LNCaP clone FGC (cell line): ENCODE data around the gene LMO3.

Experiments used
- DNase-seq: peaks from one replicate; pipeline ENCODE4 v3.0.0-alpha.2; 2011; ENCODE audit warnings: low read depth
- H3K4me3 ChIP-seq: 2 replicates; pipeline ENCODE4 v1.5.1; 2011; ENCODE audit warnings: mild to moderate bottlenecking, low read depth, low read length, control low read depth
- TF ChIP-seq, protein P1 (sequence below): IDR thresholded peaks from 2 replicates; pipeline ENCODE4 v1.5.1; 2012; ENCODE audit warnings: mild to moderate bottlenecking; ENCODE audit not compliant: control insufficient read depth, insufficient read depth; ENCODE audit errors: extremely low read depth

The LMO3 gene

DNA sequence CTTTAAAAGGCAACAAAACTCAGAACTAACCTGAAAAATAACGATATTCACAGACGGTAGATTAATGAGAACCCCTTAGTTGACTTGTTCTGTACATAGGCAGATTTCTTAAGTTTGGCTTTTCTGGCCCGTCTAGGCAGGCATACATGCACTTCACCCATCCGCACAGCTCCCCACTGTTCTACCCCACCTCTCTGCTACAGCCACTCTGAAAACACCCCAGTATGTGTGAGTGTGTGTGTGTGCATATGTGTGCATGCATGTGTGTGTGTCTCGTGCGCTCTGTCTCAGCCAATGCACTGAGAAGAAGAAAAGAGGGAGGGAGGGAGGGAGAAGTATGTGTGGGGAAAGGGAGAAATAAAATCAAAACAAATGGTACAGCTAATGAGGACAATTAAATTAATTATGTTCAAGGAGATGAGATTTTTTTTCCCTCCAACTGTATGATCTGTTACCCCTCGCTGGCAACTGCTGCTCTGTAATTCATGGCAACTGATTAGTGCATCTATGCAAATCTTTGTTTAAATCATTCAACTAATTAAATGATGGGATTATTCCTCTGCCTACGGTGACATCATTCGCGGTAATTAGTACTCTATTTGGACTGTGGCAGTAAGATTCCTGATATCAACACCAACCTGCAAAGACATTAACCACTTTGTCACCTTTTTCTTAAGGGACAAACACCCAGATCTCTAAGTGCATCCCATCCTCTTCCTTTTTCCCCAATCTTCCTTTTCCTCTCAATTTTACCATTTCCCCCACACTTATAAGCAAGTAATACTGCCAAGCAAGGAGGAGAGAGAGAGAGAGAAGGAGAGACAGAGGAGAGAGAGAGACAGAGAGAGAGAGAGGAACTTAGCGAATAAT, 2.2 kb upstream of the LMO3 start:
- no peak for DNase-seq
- H3K4me3 ChIP-seq, result no peak overlapping the region
- TF ChIP-seq, protein P1, sequence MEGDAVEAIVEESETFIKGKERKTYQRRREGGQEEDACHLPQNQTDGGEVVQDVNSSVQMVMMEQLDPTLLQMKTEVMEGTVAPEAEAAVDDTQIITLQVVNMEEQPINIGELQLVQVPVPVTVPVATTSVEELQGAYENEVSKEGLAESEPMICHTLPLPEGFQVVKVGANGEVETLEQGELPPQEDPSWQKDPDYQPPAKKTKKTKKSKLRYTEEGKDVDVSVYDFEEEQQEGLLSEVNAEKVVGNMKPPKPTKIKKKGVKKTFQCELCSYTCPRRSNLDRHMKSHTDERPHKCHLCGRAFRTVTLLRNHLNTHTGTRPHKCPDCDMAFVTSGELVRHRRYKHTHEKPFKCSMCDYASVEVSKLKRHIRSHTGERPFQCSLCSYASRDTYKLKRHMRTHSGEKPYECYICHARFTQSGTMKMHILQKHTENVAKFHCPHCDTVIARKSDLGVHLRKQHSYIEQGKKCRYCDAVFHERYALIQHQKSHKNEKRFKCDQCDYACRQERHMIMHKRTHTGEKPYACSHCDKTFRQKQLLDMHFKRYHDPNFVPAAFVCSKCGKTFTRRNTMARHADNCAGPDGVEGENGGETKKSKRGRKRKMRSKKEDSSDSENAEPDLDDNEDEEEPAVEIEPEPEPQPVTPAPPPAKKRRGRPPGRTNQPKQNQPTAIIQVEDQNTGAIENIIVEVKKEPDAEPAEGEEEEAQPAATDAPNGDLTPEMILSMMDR, result no peak

DNA sequence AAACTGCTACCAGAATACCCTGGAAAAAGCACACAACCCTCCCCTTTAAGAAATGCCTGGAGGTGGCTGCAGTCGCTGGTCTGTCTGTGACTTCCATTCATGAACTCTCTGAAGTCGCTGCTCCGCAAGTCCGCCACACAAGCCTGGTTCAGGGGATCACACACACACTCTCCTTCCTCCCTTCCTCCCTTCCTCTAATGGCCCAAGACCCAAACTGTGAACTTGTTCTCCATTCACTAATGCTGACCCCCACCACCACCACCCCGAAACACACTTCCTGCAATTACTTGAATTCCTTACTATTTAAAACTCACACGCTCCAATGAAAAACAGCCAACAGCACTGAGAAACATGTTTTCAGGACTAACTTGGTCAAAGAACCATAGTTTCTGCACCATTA, 1.0 kb upstream of the LMO3 start:
- TF ChIP-seq, protein P1, result no peak
- H3K4me3 ChIP-seq, result no peak overlapping the region
- no peak for DNase-seq

DNA sequence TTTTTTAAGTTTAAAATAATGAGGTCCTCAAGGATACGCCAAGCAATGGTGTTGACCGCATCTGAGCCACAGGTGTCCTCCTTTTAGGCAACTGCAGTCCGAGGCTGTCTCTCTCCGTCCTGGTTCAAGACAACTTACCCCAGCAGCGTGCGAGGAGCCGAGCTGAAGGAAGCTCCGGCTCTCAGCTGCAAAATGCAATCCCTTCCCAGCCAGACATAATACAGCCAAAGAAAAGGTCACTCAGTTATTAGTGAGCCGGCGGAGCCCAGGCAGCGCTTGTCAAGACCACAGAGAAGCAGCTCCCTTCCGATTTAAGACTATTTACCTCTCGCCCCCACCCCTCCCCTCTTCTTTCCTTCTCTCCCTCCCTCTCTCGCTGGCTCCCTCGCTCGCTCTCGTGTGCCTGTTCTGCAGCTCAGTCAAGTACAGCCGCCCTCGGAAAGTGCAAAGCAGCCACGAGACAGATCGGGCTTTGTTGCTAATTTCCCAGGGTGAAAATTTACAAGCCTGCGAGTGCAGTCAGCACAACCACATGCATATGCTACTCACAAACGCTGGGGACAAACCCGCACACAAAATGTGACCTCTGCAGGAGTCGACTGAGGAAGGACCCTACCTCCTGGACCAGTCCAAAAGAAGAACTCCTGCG, 363 bp upstream of the LMO3 start:
- TF ChIP-seq, protein P1, result no peak
- H3K4me3 ChIP-seq, result peak overlapping the region; percentile 29
- no peak for DNase-seq

DNA sequence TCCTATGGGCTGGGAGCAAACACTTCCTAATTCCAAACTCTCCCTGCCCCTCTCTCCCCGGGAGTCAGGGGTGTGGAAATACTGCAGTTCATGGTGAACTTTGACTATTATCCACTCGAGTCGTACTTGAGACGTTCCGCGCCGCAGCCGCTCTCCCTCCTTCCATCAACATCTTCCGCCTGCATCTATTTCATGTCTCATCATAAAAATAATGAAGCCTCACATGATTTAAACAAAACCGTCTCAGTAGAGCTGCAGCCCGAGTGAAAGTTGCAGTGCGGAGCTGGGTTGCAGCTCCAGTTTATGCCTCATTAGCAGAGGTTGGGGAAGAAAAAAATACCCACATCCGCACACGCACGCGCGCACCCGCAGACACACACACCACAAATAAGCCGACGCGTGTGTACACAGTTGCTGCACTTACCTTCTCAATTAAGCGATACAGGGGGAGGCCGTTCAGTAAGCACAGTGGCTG, 283 bp downstream of the LMO3 start:
- H3K4me3 ChIP-seq, result peak overlapping the region; percentile 29
- no peak for DNase-seq
- TF ChIP-seq, protein P1, result no peak

DNA sequence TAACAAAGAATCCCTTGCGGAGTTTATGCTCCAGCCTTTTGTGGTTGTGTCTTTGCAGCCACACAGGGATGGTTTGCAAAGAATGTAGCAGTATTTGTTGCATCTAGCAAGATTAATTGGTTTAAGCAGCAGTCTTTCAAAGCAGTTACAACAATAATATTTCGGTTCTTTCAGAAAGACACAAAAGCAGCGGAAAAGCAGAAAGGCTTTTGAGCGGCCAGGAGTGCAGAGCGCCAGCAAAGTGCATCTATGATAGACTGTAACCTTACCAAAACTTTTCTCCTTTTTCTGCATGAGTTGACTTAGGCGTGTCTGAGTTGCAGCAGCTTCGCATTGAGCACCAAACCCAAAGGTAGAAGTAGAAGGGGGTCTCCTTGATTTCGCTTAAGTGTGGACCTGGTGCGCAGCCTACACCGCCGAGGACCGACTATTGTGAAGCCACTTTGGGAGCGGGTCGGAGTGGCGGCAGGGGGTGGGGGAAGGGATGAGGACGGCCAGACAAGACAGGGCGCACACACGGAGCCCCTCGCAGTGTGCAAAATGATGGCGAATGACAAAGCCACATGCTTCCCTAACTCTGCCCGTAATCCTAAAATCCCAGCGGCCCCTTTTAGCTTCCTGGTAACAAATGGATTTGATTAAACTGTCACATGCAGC, 1.2 kb downstream of the LMO3 start:
- TF ChIP-seq, protein P1, result no peak
- no peak for DNase-seq
- H3K4me3 ChIP-seq, result no peak overlapping the region

DNA sequence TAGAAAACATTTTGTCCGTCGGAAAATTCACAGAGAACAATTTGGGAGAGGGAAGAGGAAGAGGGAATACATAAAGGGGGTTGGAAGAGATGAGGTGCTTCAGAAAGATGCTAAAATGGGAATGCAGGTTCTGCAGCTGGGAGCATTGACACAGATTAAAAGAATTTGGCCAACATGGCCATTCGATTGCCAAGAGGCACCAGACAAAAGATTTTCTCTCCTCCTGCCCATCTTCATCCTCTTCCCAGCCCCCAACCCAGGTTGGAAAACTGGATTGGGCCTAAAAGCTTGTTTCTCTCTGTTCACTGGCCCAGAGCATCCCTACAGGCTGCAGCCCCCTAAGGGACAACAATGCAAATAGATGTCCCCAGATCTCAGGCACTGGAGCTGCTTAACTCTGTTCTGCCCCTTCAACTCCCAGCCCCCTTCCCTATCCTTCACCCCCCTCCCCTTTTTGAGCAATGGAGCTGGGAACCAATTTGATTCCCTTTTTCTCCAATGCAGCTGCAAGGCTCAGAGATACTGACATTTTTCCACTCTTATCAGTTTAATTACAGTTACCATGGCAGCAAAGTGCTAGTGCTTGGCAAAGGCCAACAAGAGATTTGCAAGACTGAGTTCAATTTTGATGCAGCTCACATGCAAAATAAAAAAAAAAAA, 1.9 kb downstream of the LMO3 start:
- DNase-seq, result no peak
- TF ChIP-seq, protein P1, result no peak
- H3K4me3 ChIP-seq, result no peak overlapping the region
